ENCODE data around the gene TSHZ3. TPM values are rescaled to one million over a fixed set of nuclear protein-coding genes. Genes with fewer than 3 reads are reported as not detected.

Gene TSHZ3
- total RNA-seq, 4 donors from 2014 or later, result 3.2 to 65.5 (median 27.9) TPM

DNA sequence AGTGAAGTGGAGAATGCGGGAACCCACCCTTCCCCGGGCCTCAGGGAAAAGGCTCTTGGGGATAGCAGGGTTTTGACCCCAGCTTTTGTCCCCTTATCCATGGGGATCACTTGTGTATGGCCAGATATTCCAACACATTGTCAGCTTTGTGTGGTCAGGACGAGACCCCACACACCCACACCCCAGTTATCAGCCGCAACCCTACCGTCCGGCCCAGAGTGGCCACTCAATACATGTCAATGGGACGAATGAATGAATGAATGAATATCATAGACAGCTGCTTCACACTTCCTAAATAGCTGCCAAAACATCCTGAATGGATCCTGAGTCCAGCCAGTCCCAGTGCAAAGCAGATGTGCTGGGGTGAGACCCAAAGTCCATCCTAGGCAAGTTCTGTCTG lies 64.6 kb downstream of the TSHZ3 start:
- Histone ChIP-seq H3K27me3 (no peaks in the 10 kb centered on the region), H3K27ac (peak overlapping the region in 1 of 2 donors; percentile 46), H3K4me1 (peaks cover 0 to 4% of the 10 kb centered on the region in 2 donors), H3K36me3 (no peaks in the 10 kb centered on the region), H3K9me3 (no peaks in the 10 kb centered on the region), H3K4me3 (no peak overlapping the region)
- intact Hi-C loops (cut with DNase I; ENCODE audit: low total_unique reads), result no loop called here
- TF ChIP-seq, protein P1, sequence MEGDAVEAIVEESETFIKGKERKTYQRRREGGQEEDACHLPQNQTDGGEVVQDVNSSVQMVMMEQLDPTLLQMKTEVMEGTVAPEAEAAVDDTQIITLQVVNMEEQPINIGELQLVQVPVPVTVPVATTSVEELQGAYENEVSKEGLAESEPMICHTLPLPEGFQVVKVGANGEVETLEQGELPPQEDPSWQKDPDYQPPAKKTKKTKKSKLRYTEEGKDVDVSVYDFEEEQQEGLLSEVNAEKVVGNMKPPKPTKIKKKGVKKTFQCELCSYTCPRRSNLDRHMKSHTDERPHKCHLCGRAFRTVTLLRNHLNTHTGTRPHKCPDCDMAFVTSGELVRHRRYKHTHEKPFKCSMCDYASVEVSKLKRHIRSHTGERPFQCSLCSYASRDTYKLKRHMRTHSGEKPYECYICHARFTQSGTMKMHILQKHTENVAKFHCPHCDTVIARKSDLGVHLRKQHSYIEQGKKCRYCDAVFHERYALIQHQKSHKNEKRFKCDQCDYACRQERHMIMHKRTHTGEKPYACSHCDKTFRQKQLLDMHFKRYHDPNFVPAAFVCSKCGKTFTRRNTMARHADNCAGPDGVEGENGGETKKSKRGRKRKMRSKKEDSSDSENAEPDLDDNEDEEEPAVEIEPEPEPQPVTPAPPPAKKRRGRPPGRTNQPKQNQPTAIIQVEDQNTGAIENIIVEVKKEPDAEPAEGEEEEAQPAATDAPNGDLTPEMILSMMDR (IDR thresholded peaks at IDR 0.05), result no peak
- TF ChIP-seq POLR2A (IDR thresholded peaks at IDR 0.05), result no peak
- no peak for DNase-seq

DNA sequence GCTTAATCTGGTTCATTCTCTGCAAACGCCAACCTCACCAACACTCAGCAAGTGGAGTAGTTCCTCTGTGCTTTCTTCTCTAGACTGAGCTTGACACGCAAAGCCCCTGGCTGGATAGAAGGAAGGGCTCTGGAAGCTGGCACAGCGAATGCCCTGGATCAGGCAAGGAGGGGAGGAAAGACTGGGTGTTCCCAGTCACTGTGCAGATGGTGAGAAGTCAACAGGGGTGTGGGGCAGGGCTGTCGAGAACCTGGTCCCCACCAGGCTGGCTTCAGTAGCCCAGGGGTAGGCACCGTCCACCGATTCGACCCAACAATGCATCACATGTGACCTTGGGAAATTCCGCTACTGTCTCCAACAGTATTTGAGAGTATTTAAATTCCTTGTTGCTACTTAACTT lies 65.5 kb downstream of the TSHZ3 start:
- Histone ChIP-seq H3K4me1 (peaks cover 0 to 4% of the 10 kb centered on the region in 2 donors), H3K27me3 (no peaks in the 10 kb centered on the region), H3K27ac (no peak overlapping the region), H3K4me3 (no peak overlapping the region), H3K9me3 (no peaks in the 10 kb centered on the region), H3K36me3 (no peaks in the 10 kb centered on the region)
- no peak for DNase-seq
- no peak for TF ChIP-seq POLR2A (IDR thresholded peaks at IDR 0.05)
- TF ChIP-seq, protein P1 (IDR thresholded peaks at IDR 0.05), result no peak
- intact Hi-C loops (cut with DNase I; ENCODE audit: low total_unique reads), result no loop called here

DNA sequence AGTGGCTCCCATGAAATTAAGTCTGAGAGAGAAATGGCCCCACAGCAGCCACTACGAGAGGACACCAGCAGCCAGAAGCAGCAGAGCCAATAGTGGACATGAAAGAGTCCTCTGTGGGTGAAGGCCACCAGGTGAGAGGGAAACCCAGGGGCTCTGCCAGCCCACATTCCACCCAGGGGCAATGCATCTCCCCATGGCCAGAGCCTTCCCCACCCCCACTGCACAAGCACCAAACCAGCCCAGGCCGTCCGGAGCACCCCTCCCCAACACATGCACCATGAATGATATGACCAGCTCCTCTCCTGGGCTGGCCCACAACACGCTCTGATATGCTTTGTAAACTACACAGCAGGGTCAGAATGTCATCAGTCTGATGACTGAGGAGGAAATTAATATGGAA lies 66.9 kb downstream of the TSHZ3 start:
- H3K27ac ChIP-seq, result no peak overlapping the region
- intact Hi-C loops (cut with DNase I; ENCODE audit: low total_unique reads), result no loop called here
- peaks cover 0 to 4% of the 10 kb centered on the region in 2 donors for H3K4me1 ChIP-seq
- no peaks in the 10 kb centered on the region for H3K9me3 ChIP-seq
- no peak overlapping the region for H3K4me3 ChIP-seq
- TF ChIP-seq, protein P1 (IDR thresholded peaks at IDR 0.05), result no peak
- no peak for TF ChIP-seq POLR2A (IDR thresholded peaks at IDR 0.05)
- H3K36me3 ChIP-seq, result no peaks in the 10 kb centered on the region
- DNase-seq, result no peak
- H3K27me3 ChIP-seq, result no peaks in the 10 kb centered on the region

DNA sequence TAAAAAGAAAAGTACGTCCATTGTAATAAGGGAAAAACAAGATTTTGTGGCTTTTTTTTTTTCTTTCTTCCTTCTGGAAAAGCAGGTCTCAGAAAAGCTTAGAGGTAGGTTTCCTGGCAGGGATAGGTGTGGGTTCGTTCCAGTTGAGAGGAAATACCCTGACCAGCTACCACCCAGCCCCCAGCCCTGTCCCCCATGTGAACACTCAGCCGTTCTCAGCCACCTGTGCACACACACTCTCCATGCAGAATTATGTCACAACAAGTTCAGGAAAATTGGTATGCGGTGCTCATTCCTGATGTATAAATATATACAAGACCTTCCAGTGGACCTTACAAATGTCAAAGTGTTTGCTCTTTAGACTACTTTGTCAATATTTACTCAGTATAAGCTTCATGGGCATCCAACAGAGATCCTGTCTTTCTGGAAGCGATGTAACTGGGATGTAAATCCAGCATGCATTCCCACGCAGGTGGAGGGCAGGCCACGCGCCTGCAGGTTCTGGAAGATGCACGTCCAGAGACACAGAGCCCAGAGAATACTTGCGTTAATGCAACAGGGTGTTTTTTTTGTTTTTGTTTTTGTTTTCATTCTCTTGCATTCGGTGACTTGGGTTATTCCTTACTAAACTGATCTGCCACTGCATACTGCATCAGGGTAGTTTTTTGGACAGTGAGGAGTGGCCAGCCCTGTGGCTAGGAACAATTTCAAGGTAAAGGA lies 68.8 kb downstream of the TSHZ3 start:
- Histone ChIP-seq H3K4me3 (no peak overlapping the region), H3K4me1 (no peaks in the 10 kb centered on the region), H3K36me3 (no peaks in the 10 kb centered on the region), H3K9me3 (no peaks in the 10 kb centered on the region), H3K27me3 (no peaks in the 10 kb centered on the region), H3K27ac (no peak overlapping the region)
- no peak for TF ChIP-seq POLR2A (IDR thresholded peaks at IDR 0.05)
- TF ChIP-seq, protein P1 (IDR thresholded peaks at IDR 0.05), result no peak
- no peak for DNase-seq
- intact Hi-C loops (cut with DNase I; ENCODE audit: low total_unique reads), result no loop called here

DNA sequence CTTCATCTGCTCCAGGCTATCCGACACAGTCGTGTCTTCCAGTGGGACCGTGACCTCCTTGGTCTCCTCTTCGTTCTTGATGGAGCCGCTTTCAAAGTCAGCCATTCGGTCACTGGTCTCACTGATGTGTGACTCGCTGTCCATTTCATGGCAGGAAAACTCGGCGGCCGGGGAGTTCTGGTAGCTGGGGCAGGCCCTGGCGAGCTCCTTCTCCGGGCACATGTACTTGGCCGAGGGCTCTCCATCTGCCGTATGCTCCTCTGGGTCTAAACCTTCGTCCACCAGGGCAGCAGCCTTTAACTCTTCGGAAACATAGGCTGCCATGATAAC lies 69.8 kb downstream of the TSHZ3 start:
- DNase-seq, result no peak
- H3K27ac ChIP-seq, result no peak overlapping the region
- H3K4me1 ChIP-seq, result no peaks in the 10 kb centered on the region
- TF ChIP-seq, protein P1 (IDR thresholded peaks at IDR 0.05), result no peak
- TF ChIP-seq POLR2A (IDR thresholded peaks at IDR 0.05), result no peak
- intact Hi-C loops (cut with DNase I; ENCODE audit: low total_unique reads), result no loop called here
- H3K36me3 ChIP-seq, result no peaks in the 10 kb centered on the region
- no peak overlapping the region for H3K4me3 ChIP-seq
- no peaks in the 10 kb centered on the region for H3K27me3 ChIP-seq
- no peaks in the 10 kb centered on the region for H3K9me3 ChIP-seq

All from uterus (tissue), 4 donors.